Activated T-cell treated with anti-CD3 and anti-CD28 coated beads for 24 hours (primary cell): ENCODE results near the gene RNU6-8.

Experiments used
- DNase-seq: peaks from one replicate; pipeline ENCODE4 v3.0.0-alpha.2; 2020; ENCODE audit warnings: low read depth

RNU6-8 gene

GRCh38 chr14:32203928-32204357, 874 bp upstream of the RNU6-8 start:
- DNase-seq = no peak

DNA sequence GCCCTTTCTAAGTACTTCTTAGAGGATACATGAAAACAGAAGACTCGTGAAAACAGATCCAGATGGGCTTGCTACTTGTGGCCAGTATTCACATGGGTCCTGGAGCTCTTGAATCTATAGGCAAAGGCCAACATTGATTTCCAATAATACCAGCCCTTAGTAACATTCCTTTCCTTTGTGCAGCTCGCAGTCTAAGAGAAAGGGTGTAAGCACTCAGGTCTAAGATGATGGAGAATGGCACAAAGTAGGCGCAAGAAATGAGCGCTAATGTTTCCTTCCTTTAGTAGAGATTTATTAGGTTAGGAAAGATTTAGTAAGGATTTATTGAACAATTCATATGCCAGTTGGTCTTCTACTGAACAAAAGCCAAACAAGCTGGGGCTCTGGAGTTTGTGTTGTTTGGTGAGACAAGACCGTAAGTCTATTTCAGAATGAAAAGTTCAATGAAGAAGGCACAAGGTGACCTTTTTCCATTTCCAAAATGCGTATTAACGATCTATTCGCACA, 525 bp downstream of the RNU6-8 start:
- no peak for DNase-seq

GRCh38 chr14:32201816-32202490, 1.1 kb downstream of the RNU6-8 start, which contains the start of gene RNU6-7:
RNU6-7 (plus strand) TSS chr14:32202045.
- DNase-seq = peak; percentile 44

DNA sequence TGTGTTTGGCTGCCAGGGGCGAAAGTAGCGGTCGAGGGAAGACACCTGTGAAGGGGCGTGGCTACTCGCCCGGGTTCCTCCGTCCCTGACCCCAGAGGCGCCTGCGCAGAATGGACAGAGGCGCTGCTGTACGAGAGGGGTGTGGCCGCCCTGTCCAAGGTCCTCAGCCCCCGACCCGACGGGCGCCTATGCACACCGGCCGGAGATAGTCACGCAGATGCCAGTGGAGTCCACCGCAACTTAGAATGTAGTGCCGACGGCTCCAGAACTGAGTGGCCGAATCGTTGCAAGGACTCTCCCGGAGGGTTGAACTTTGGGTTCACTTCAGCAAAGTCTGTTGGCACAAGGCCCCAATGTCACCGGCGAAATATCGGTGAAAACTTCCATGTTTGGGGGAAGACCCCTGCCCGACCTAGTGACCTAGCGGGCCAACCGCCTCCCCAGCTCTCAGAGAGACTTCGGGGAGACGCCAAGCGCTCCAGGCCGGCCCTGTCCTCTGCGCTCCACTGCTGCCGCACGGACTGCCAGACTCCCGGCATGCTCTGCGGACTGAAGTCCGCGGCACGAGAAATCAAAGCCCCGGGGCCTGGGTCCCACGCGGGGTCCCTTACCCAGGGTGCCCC, 1.8 kb downstream of the RNU6-8 start:
- DNase-seq = peak; percentile 69

DNA sequence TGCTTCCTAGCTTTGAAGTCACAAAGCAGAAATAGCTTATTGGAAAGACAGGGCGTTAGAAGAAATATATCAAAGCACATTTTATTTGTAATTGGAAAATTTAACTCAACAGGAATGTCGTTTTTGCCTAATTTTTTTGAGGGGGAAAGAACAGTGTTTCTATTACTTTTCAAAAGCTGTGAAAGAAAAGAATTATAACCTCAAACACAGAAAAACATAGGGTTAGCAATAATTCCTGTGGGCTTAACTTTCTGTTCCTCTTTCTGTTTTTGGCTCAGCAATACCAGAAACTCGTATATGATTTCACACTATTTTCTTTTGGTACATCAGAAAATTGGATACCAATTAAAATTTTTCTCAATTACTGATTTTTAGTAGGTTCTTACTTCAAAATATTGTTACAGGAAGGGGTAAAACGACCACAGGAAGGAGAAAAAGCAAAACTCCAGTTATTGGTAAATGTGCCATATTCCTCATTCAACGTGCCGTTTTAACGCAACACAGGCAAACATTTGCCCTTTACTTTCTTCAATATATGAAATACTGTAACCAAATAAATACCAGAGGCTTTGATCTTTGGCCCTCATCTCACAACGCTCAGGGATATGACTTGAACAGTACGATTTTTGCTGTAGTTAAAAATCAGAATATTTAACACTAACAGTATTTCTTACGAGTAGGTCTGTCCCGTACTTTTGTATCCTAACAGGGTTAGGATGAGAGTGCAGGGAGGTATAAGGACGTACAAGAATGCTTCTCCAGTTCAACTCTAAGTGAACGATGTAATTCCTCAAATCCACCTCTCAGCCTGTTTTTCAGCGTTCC, 2.5 kb downstream of the RNU6-8 start:
- DNase-seq = no peak

- DNase-seq = no peak
These were observed 5.2 kb downstream of the RNU6-8 start for GRCh38 chr14:32197919-32198318.

DNA sequence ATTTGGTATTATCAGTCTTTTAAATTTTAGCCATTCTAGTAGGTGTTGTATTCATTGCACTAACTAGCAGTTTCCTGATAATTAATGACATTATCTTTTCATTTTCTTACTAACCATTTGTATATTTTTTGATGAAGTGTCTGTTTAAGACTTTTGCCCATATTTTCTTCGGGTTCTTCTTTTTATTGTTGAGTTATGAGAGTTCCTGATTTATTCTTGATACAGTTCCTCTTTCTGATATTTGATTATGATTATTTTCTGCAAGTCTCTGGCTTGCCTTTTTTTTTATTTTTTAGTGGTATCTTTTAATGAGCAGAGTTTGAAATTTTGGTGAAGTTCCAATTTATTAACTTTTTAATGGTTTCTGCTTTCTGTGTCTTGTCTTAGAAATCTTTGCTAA, 7.4 kb downstream of the RNU6-8 start:
- DNase-seq = no peak

DNA sequence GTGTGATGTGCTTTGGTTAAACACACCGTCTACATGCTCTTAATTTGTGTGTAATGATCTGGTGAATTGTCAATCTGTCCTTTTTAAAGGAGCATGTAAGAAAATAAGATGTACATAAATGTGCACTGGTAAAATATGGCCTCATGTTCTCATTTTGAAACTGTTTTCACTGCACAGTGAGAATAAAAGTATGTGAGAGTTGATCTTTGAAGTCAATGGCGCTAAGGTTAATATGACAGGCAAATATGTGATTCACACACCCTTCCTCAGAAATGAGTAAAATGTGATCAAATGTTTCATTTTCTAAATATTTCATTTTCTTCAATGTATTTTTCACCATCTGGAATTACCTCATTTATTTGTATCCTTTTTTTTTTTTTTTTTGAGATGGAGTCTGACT, 9.5 kb downstream of the RNU6-8 start:
- no peak for DNase-seq

- DNase-seq = no peak
These were observed 10.2 kb downstream of the RNU6-8 start for GRCh38 chr14:32192712-32193373.

DNA sequence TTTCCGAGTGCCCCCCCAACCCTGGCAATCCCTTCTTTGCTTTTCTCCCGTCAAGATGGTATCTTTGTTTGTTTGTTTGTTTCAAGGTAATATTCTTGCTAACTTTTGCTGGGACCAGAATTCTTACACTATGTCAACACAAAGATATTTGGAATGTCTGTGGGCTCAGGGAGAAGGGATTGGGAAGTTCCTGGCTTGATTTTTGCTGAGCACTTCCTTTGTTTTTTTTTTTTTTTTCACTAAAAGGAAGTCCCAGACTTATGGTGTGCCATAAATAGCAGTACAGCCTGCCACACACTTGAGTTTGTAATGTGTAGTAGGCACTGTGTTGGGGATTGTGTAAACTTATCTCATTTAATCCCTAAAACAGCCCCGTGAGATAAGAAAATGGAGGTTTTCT, 12.4 kb downstream of the RNU6-8 start:
- no peak for DNase-seq

- no peak for DNase-seq
These were observed 13.3 kb downstream of the RNU6-8 start for GRCh38 chr14:32189811-32190210.

GRCh38 chr14:32186248-32186647, 16.8 kb downstream of the RNU6-8 start:
- DNase-seq = no peak

DNA sequence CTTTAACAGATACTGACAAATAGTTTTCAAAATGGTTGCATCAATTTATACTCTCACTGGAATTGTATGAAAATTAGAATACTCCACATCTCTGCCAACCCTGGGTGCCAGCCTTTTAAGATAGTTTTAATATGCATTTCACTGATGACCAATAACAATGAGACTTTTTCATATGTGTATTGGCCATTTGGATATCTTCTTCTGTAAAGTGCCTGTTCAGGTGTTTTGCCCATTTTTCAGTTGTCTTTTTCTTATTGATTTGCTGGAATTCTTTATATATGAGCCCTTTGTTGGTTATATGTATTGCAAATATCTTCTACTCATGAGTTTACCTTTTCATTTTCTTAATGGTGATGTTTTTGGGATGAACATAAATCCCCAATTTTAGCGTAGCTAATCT, 18.0 kb downstream of the RNU6-8 start:
- no peak for DNase-seq

DNA sequence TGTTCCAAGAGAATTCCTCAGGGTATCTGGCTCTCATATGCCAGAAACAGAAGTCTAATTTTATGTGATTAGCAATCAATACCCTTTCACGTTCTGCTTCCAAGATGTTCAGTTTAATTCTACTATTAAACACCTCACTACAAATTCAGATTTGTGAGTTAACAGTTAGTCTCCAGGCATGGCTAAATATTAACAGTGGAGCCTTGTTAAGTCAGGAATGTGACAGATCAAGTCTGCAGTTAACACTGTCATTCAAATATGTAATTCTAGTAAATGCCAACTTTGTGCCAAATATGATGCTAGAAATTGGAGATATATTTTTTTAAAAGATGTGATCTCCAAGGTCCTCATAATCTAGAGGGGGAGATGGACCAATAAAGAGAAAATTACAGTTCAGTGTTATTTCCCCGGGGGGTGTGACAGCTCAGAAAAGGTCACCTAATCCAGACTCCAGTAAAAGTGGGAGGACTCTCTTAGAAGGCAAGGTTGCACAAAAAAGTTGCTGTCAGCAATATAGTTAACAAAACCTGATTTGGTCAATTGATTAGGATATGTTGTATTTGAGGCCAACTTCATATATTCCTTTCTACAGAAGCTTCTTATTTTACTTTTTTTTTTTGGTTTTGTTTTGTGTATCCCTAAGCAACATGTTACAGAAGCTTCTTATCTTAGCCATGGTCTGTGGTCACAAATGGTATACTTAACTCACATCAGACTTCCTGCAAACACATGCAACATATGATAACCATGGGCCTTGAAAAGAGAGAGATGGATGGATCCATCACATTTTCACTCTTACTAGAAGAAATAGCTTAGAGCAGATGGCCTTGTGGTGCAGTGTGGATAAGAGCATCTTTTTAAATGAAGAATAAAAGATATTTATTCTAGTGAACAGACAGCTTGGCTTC, 19.7 kb downstream of the RNU6-8 start:
- no peak for DNase-seq

- DNase-seq = no peak
These were observed 31.6 kb downstream of the RNU6-8 start for GRCh38 chr14:32171469-32171868.

- no peak for DNase-seq
These were observed 33.9 kb downstream of the RNU6-8 start for GRCh38 chr14:32169191-32169590.

GRCh38 chr14:32167907-32168306, 35.2 kb downstream of the RNU6-8 start:
- DNase-seq = no peak

DNA sequence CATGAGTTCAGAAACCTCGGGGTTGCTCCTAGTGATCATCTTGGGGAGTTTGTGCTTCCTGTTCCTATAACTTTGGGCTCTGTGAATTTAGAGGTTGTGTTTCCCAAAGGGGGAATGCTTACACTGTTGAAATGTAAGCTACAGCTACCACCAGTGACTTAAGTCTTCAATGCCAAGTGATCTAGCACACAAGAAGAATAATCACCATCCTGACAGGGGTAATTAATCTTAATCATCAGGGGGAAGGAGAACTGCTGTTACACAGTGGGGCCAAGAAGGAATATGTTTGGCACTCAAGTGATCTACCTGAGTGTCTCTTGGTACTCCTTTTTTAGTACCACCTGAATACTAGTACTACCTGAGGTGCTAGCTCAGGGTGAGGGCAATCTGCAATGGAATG, 36.1 kb downstream of the RNU6-8 start:
- DNase-seq = no peak

DNA sequence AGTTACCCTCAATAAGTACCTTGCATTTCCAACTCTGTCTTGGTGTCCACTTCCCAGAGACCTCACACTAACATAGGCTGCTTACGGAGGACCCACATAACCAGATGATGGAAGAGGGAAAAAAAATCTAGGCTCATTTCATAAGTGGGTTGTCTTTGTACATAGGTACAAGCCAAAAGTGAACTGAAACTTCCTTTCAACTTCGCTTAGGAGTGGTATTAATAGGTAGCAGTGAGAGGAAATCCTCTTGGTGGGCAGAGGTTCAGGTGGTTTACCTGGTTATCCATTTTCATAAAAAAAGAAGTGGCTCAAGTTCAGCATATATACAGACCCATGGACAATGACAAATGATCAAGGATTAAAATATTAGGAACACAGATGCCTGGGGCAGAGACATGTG, 37.0 kb downstream of the RNU6-8 start:
- no peak for DNase-seq
